ENCODE results near the gene PCDHB12.
A peak's percentile ranks its signal among the peaks of the same experiment; 100 is the strongest.
"Not testable (repeated sequence)": the region's sequence is repeated elsewhere in the genome, so short reads cannot be mapped to it uniquely, and the experiment has no call there.

PCDHB12 gene

DNA sequence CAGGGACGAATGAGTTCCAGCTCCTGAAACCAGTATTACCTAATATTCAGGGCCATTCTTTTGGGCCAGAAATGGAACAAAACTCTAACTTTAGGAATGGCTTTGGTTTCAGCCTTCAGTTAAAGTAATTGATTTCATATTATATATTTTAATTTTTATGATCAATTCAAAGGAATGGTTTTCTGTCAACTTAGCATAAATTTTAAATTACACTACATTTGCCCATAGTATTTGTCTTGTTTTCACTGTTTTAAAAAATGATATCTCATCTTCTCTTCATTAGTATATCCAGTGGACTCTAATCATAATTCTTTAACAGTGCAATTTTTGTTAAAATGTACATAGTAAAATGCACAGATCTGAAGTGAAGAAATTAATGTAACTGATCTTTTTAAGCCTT lies 28.2 kb upstream of the PCDHB12 start:
- Histone ChIP-seq H3K27ac (replicated peaks) (no peak overlapping the region), H3K4me3 (replicated peaks; ENCODE audit: insufficient read depth, low read length) (no peak overlapping the region), H3K27me3 (ENCODE audit: insufficient read depth, poor library complexity, severe bottlenecking) (no peaks in the 10 kb centered on the region)
- DNase-seq (ENCODE audit: low read depth in 1 of 2, low spot score in 1 of 2), result no peak
- TF ChIP-seq, protein P1, sequence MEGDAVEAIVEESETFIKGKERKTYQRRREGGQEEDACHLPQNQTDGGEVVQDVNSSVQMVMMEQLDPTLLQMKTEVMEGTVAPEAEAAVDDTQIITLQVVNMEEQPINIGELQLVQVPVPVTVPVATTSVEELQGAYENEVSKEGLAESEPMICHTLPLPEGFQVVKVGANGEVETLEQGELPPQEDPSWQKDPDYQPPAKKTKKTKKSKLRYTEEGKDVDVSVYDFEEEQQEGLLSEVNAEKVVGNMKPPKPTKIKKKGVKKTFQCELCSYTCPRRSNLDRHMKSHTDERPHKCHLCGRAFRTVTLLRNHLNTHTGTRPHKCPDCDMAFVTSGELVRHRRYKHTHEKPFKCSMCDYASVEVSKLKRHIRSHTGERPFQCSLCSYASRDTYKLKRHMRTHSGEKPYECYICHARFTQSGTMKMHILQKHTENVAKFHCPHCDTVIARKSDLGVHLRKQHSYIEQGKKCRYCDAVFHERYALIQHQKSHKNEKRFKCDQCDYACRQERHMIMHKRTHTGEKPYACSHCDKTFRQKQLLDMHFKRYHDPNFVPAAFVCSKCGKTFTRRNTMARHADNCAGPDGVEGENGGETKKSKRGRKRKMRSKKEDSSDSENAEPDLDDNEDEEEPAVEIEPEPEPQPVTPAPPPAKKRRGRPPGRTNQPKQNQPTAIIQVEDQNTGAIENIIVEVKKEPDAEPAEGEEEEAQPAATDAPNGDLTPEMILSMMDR (IDR thresholded peaks at IDR 0.05; ENCODE audit: insufficient read depth, low read length), result no peak
- TF ChIP-seq, protein P2, sequence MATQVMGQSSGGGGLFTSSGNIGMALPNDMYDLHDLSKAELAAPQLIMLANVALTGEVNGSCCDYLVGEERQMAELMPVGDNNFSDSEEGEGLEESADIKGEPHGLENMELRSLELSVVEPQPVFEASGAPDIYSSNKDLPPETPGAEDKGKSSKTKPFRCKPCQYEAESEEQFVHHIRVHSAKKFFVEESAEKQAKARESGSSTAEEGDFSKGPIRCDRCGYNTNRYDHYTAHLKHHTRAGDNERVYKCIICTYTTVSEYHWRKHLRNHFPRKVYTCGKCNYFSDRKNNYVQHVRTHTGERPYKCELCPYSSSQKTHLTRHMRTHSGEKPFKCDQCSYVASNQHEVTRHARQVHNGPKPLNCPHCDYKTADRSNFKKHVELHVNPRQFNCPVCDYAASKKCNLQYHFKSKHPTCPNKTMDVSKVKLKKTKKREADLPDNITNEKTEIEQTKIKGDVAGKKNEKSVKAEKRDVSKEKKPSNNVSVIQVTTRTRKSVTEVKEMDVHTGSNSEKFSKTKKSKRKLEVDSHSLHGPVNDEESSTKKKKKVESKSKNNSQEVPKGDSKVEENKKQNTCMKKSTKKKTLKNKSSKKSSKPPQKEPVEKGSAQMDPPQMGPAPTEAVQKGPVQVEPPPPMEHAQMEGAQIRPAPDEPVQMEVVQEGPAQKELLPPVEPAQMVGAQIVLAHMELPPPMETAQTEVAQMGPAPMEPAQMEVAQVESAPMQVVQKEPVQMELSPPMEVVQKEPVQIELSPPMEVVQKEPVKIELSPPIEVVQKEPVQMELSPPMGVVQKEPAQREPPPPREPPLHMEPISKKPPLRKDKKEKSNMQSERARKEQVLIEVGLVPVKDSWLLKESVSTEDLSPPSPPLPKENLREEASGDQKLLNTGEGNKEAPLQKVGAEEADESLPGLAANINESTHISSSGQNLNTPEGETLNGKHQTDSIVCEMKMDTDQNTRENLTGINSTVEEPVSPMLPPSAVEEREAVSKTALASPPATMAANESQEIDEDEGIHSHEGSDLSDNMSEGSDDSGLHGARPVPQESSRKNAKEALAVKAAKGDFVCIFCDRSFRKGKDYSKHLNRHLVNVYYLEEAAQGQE (IDR thresholded peaks at IDR 0.05; ENCODE audit: insufficient replicate concordance, low read depth), result no peak
- TF ChIP-seq POLR2AphosphoS5 (IDR thresholded peaks at IDR 0.05; ENCODE audit: low read depth) (no peak), SPI1 (IDR thresholded peaks at IDR 0.05; ENCODE audit: borderline replicate concordance, low read depth) (no peak), GABPA (IDR thresholded peaks at IDR 0.05; ENCODE audit: low read depth) (no peak)

DNA sequence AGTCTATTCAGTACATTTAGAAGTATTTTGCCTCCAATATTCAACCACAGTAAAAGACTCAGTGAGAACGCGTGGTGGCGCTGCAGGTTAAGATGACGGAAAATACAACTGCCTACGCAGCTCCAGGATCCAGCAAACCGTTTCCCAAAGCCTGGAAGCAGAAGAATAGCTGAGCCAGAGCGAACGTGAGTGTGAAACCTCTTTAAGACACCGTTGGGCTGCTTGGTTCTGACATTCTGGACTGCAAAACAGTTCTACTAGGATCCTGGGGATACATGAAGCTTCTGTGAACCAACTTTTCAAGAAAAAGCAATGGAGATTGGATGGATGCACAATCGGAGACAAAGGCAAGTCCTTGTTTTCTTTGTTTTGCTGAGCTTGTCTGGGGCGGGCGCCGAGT lies 26.3 kb upstream of the PCDHB12 start, which contains the start of gene PCDHB16:
Gene PCDHB16, plus strand, starts transcription at position 140 of the 400 bp plus-strand sequence. Its CDS starts 173 bp downstream, at position 313.
- DNase-seq (ENCODE audit: low read depth in 1 of 2, low spot score in 1 of 2), result no peak
- no peak within 1 kb of the TSS for H3K27ac ChIP-seq (replicated peaks)

DNA sequence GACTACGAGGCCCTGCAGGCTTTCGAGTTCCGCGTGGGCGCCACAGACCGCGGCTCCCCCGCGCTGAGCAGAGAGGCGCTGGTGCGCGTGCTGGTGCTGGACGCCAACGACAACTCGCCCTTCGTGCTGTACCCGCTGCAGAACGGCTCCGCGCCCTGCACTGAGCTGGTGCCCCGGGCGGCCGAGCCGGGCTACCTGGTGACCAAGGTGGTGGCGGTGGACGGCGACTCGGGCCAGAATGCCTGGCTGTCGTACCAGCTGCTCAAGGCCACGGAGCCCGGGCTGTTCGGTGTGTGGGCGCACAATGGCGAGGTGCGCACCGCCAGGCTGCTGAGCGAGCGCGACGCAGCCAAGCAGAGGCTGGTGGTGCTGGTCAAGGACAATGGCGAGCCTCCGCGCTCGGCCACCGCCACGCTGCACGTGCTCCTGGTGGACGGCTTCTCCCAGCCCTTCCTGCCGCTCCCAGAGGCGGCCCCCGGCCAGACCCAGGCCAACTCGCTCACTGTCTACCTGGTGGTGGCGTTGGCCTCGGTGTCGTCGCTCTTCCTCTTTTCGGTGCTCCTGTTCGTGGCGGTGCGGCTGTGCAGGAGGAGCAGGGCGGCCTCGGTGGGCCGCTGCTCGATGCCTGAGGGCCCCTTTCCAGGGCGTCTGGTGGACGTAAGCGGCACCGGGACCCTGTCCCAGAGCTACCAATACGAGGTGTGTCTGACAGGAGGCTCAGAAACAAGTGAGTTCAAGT lies 24.2 kb upstream of the PCDHB12 start:
- H3K4me3 ChIP-seq (replicated peaks; ENCODE audit: insufficient read depth, low read length); DNase-seq (ENCODE audit: low read depth in 1 of 2, low spot score in 1 of 2); H3K27ac ChIP-seq (replicated peaks); H3K27me3 ChIP-seq (ENCODE audit: insufficient read depth, poor library complexity, severe bottlenecking): not testable (repeated sequence)

More for the DNA sequence above, 26.3 kb upstream of the PCDHB12 start, which contains the start of gene PCDHB16:
- TF ChIP-seq POLR2AphosphoS5 (IDR thresholded peaks at IDR 0.05; ENCODE audit: low read depth), result no peak
- H3K27me3 ChIP-seq (ENCODE audit: insufficient read depth, poor library complexity, severe bottlenecking), result no peaks in the 10 kb centered on the region
- H3K4me3 ChIP-seq (replicated peaks; ENCODE audit: insufficient read depth, low read length), result no peak within 1 kb of the TSS

DNA sequence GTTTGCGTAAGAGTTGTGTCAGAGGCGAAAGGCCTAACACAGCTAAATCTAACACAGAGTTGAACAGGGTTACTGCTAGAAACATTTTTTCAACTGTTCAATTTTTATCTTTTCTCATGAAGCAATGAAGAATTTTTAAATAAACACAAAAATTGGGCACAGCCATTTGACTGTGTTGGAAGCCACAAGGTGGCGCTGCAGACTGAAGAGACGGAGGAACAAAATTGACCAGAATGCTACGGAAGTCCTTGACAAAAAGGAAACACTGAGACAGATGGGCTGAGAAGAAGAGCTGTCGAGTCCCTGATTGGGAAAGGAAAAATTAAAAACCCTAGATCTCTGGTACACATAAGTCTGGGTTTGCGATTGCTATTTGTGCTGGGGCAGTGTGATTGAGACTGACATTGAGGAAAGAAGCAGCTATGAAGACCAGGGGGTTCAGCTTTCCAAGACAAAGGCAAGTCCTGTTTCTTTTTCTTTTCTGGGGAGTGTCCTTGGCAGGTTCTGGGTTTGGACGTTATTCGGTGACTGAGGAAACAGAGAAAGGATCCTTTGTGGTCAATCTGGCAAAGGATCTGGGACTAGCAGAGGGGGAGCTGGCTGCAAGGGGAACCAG lies 21.5 kb upstream of the PCDHB12 start, which contains the start of gene PCDHB9:
Gene PCDHB9, plus strand, starts transcription at position 265 of the 616 bp plus-strand sequence. Its CDS starts 158 bp downstream, at position 423.
- Histone ChIP-seq H3K27ac (replicated peaks) (no peak within 1 kb of the TSS), H3K27me3 (ENCODE audit: insufficient read depth, poor library complexity, severe bottlenecking) (no peaks in the 10 kb centered on the region), H3K4me3 (replicated peaks; ENCODE audit: insufficient read depth, low read length) (no peak within 1 kb of the TSS)
- DNase-seq (ENCODE audit: low read depth in 1 of 2, low spot score in 1 of 2), result no peak
- TF ChIP-seq GABPA (IDR thresholded peaks at IDR 0.05; ENCODE audit: low read depth) (no peak), POLR2AphosphoS5 (IDR thresholded peaks at IDR 0.05; ENCODE audit: low read depth) (no peak), SPI1 (IDR thresholded peaks at IDR 0.05; ENCODE audit: borderline replicate concordance, low read depth) (no peak)
- TF ChIP-seq, protein P1 (IDR thresholded peaks at IDR 0.05; ENCODE audit: insufficient read depth, low read length), result peak; percentile 23
- TF ChIP-seq, protein P2 (IDR thresholded peaks at IDR 0.05; ENCODE audit: insufficient replicate concordance, low read depth), result no peak

DNA sequence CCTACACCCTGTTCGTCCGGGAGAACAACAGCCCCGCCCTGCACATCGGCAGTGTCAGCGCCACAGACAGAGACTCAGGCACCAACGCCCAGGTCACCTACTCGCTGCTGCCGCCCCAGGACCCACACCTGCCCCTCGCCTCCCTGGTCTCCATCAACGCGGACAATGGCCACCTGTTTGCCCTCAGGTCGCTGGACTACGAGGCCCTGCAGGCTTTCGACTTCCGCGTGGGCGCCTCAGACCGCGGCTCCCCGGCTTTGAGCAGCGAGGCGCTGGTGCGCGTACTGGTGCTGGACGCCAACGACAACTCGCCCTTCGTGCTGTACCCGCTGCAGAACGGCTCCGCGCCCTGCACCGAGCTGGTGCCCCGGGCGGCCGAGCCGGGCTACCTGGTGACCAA lies 19.8 kb upstream of the PCDHB12 start:
- H3K27me3 ChIP-seq (ENCODE audit: insufficient read depth, poor library complexity, severe bottlenecking); DNase-seq (ENCODE audit: low read depth in 1 of 2, low spot score in 1 of 2); H3K4me3 ChIP-seq (replicated peaks; ENCODE audit: insufficient read depth, low read length); H3K27ac ChIP-seq (replicated peaks): not testable (repeated sequence)

DNA sequence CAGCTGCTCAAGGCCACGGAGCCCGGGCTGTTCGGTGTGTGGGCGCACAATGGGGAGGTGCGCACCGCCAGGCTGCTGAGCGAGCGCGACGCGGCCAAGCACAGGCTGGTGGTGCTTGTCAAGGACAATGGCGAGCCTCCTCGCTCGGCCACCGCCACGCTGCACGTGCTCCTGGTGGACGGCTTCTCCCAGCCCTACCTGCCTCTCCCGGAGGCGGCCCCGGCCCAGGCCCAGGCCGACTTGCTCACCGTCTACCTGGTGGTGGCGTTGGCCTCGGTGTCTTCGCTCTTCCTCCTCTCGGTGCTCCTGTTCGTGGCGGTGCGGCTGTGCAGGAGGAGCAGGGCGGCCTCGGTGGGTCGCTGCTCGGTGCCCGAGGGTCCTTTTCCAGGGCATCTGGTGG lies 19.4 kb upstream of the PCDHB12 start:
- H3K27ac ChIP-seq (replicated peaks); DNase-seq (ENCODE audit: low read depth in 1 of 2, low spot score in 1 of 2); H3K4me3 ChIP-seq (replicated peaks; ENCODE audit: insufficient read depth, low read length); H3K27me3 ChIP-seq (ENCODE audit: insufficient read depth, poor library complexity, severe bottlenecking): not testable (repeated sequence)

All from HL-60 (cell line).